ENCODE results near the gene RWDD2A. TPM values are rescaled to one million over a fixed set of nuclear protein-coding genes. Genes with fewer than 3 reads are reported as not detected.

Gene RWDD2A
- total RNA-seq, 1 donor from 2014 or later, result 6.4 TPM

- Mint-ChIP-seq H3K27ac (no peak overlapping the region), H3K4me1 (no peaks in the 10 kb centered on the region), H3K27me3 (ENCODE audit: low read depth) (no peaks in the 10 kb centered on the region), H3K36me3 (peaks cover 45% of the 10 kb centered on the region), H3K4me3 (no peak overlapping the region), H3K9me3 (no peaks in the 10 kb centered on the region)
- no peak for TF ChIP-seq CTCF (IDR thresholded peaks at IDR 0.05; ENCODE audit: unreplicated experiment)
- no peak for DNase-seq (ENCODE audit: low spot score in 2 of 2, unreplicated experiment in 2 of 2)
These were observed 33.0 kb upstream of the RWDD2A start for GRCh38 chr6:83160167-83160566.

- no peak overlapping the region for H3K27ac Mint-ChIP-seq
- H3K4me3 Mint-ChIP-seq, result no peak overlapping the region
- H3K9me3 Mint-ChIP-seq, result no peaks in the 10 kb centered on the region
- TF ChIP-seq CTCF (IDR thresholded peaks at IDR 0.05; ENCODE audit: unreplicated experiment), result no peak
- DNase-seq (ENCODE audit: low spot score in 2 of 2, unreplicated experiment in 2 of 2), result no peak
- peaks cover 13% of the 10 kb centered on the region for H3K4me1 Mint-ChIP-seq
- H3K27me3 Mint-ChIP-seq (ENCODE audit: low read depth), result no peaks in the 10 kb centered on the region
- H3K36me3 Mint-ChIP-seq, result peaks cover 51% of the 10 kb centered on the region
These were observed 25.4 kb upstream of the RWDD2A start for GRCh38 chr6:83167726-83168278.

GRCh38 chr6:83168556-83168955 is 24.6 kb upstream of the RWDD2A start:
- Mint-ChIP-seq H3K27ac (no peak overlapping the region), H3K36me3 (peaks cover 58% of the 10 kb centered on the region), H3K27me3 (ENCODE audit: low read depth) (no peaks in the 10 kb centered on the region), H3K4me3 (no peak overlapping the region), H3K9me3 (no peaks in the 10 kb centered on the region), H3K4me1 (peaks cover 13% of the 10 kb centered on the region)
- DNase-seq (ENCODE audit: low spot score in 2 of 2, unreplicated experiment in 2 of 2), result no peak
- no peak for TF ChIP-seq CTCF (IDR thresholded peaks at IDR 0.05; ENCODE audit: unreplicated experiment)

GRCh38 chr6:83169106-83169505 is 24.1 kb upstream of the RWDD2A start:
- peaks cover 56% of the 10 kb centered on the region for H3K36me3 Mint-ChIP-seq

GRCh38 chr6:83169511-83169910 is 23.6 kb upstream of the RWDD2A start:
- no peaks in the 10 kb centered on the region for H3K9me3 Mint-ChIP-seq
- peaks cover 57% of the 10 kb centered on the region for H3K36me3 Mint-ChIP-seq
- H3K4me3 Mint-ChIP-seq, result no peak overlapping the region
- H3K27ac Mint-ChIP-seq, result peak overlapping the region; percentile 76
- no peaks in the 10 kb centered on the region for H3K27me3 Mint-ChIP-seq (ENCODE audit: low read depth)
- H3K4me1 Mint-ChIP-seq, result peaks cover 13% of the 10 kb centered on the region
- no peak for DNase-seq (ENCODE audit: low spot score in 2 of 2, unreplicated experiment in 2 of 2)
- no peak for TF ChIP-seq CTCF (IDR thresholded peaks at IDR 0.05; ENCODE audit: unreplicated experiment)

More at GRCh38 chr6:83169106-83169505, 24.1 kb upstream of the RWDD2A start:
- no peak for DNase-seq (ENCODE audit: low spot score in 2 of 2, unreplicated experiment in 2 of 2)
- Mint-ChIP-seq H3K4me1 (peaks cover 13% of the 10 kb centered on the region), H3K27ac (peak overlapping the region; percentile 76), H3K9me3 (no peaks in the 10 kb centered on the region), H3K27me3 (ENCODE audit: low read depth) (no peaks in the 10 kb centered on the region), H3K4me3 (no peak overlapping the region)
- no peak for TF ChIP-seq CTCF (IDR thresholded peaks at IDR 0.05; ENCODE audit: unreplicated experiment)

GRCh38 chr6:83176246-83176645 is 16.9 kb upstream of the RWDD2A start:
- no peak overlapping the region for H3K4me3 Mint-ChIP-seq
- no peak for DNase-seq (ENCODE audit: low spot score in 2 of 2, unreplicated experiment in 2 of 2)
- H3K36me3 Mint-ChIP-seq, result peaks cover 52% of the 10 kb centered on the region
- H3K27ac Mint-ChIP-seq, result no peak overlapping the region
- TF ChIP-seq CTCF (IDR thresholded peaks at IDR 0.05; ENCODE audit: unreplicated experiment), result no peak
- no peaks in the 10 kb centered on the region for H3K27me3 Mint-ChIP-seq (ENCODE audit: low read depth)
- peaks cover 2% of the 10 kb centered on the region for H3K4me1 Mint-ChIP-seq
- no peaks in the 10 kb centered on the region for H3K9me3 Mint-ChIP-seq

Data from mesothelial cell of epicardium (in vitro differentiated cells).